Medulla oblongata (tissue), 1 donor: ENCODE data around the gene MMP17.
"Not testable (repeated sequence)": the region's sequence is repeated elsewhere in the genome, so short reads cannot be mapped to it uniquely, and the experiment has no call there.

Experiments used
- DNase-seq: peaks from one replicate; pipeline ENCODE4 v3.0.0-alpha.2; 2015; ENCODE audit errors: extremely low spot score

Gene MMP17

DNA sequence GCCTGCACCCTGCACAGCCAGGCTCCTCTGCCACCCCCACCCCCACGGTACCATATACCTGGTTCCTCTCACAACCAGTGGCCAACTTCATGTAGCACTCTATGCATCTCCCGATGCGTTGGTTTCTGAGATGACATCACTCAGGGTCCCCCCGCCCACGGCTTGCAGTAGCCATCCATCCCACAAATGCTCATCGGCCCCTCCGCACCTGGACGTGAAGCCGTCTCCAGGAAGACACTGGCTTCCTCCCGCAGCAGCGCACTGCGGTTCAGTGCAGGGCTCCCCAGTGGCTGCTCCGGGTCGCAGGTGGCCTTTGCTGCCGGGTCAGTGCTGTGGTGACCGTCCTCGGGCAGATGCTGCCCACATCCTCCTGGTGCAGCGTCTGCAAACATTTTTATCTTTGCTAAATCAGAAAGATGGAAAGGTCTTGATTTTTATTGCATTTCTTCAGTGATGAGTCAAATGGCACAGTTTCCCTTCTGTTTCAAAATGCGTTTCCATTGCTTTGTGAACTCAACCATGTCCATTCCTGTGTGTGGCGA, 27.5 kb upstream of the MMP17 start:
- DNase-seq = no peak

- DNase-seq = no peak
Measured at GRCh38 chr12:131801254-131801866, 26.8 kb upstream of the MMP17 start.

DNA sequence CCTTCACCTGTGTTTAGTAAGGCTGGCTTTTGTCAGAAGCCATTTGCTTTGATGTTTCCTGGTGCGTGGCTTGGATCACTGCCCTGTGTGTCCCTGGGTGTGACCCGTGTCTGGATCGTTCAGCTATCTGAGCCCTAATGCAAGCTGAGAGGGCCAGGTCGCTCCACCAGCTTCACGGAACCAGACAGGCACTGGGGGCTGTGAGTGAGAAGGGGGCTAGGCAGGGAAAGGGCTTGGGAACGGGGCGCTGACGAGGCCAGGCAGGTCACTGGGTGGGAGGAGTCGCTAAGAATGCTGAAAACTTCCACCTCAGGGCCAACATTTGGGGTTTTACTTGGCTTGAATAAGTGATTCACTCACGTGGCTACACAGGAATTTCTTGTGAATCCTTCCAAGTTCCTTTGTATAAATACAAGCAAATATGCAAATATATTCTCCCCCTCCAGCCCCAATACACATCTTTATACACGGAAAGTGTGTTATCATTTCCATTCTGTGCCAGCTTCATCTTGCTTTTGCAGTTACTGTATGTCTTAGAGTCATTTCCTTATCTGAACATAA, 24.2 kb upstream of the MMP17 start:
- DNase-seq = no peak

GRCh38 chr12:131805421-131805820, 22.8 kb upstream of the MMP17 start:
- DNase-seq = no peak

DNA sequence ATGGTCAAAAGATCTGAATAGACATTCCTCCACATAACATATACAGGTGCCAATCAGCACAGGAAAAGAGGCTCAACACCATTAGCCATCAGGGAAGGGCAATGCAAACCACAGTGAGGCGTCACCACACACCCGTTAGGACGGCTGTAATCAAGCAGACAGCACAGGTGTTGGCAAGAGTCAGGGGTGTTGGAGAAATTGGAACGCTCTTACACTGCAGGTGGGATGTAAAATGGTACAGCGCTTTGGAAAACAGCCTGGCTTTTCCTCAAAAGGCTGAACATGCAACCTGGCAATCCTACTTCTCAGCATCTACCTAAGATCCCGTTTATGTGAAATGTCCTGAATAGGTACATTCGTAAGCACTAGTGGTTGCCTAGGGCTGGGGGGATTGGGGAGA, 21.5 kb upstream of the MMP17 start:
- DNase-seq = no peak

- no peak for DNase-seq
Measured at GRCh38 chr12:131808744-131809371, 19.3 kb upstream of the MMP17 start.

GRCh38 chr12:131809476-131810254, 18.5 kb upstream of the MMP17 start:
- not testable (repeated sequence) for DNase-seq

- no peak for DNase-seq
Measured at GRCh38 chr12:131810726-131811125, 17.5 kb upstream of the MMP17 start.

- no peak for DNase-seq
Measured at GRCh38 chr12:131815131-131815530, 13.1 kb upstream of the MMP17 start.

GRCh38 chr12:131816495-131816894, 11.7 kb upstream of the MMP17 start:
- DNase-seq = no peak

DNA sequence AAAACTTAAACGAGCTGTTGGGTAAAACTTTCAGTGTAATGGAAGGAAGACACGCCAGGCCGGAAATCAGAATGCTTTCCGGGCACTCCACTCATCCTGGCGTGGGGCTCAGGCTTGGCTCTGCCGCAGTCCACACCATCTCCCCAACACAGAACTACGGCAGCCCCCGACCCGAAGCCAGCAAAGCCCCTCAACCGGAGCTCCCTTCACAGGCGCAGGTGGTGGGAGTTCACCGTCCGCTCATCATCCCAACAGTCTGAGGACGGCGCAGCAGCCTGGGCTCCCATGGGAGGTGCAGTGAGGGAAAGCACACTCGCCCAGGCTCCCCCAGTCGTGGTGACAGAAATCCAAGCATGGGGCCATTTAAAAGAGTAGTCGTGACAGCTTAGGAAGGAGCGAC, 11.0 kb upstream of the MMP17 start:
- DNase-seq = no peak

- DNase-seq = no peak
Measured at GRCh38 chr12:131818821-131819585, 9.2 kb upstream of the MMP17 start.

DNA sequence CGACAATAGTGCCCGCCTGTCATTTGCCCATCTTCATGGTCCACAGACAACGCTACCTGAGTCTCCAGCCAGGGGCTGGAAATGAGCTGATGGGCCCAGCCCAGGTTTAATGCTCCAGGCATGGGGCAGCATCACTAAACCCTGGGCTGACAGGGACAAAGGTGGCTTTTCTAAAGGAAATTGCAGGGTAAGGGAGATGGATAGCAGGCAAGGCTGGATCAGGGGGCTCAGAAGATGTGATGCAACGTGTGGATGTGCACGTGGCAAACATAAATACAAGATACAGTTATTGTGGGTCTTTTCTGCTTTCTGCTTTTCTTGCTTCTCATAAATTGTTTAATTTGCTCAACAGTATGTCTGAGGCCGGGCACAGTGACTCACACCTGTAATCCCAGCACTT, 3.7 kb upstream of the MMP17 start:
- DNase-seq = no peak

DNA sequence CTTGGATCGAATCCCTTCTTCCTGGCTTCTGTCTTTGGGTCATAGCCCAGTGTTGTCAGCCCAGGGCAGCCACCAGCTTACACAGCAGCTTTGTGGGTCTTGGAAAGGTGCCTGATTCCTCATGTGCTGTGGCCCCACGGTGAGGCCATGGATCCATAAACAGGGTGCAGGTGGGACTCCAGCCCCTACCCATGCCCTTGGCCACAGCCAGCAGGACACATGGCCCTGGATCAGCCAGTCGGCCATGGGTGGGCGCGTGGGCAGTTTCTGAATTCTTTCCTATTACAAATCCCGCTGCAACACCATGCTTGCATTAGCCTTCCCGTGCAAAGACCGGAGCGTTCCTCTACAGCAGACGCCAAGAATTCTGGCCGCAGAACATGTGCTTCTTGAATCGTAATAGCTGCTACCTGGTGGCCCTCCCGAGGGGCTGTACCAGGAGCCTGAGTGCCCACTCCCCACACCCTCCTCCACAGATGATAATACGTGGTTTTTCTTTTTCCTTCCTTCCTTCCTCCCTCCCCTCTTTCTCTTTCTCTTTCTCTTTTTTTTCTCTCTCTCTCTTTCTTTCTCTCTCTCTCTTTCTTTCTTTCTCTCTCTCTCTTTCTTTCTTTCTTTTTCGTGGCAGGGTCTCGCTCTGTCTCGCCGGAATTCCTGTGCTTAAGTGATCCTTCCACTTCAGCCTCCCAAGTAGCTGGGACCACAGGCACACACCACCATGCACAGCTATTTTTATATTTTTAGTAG, 2.9 kb upstream of the MMP17 start:
- DNase-seq = peak; percentile 41

GRCh38 chr12:131826097-131826928, 1.9 kb upstream of the MMP17 start:
- DNase-seq = no peak

- DNase-seq = no peak
Measured at GRCh38 chr12:131828671-131829355, 620 bp downstream of the MMP17 start.

GRCh38 chr12:131829356-131829747, 1.2 kb downstream of the MMP17 start:
- no peak for DNase-seq

GRCh38 chr12:131829791-131830334, 1.7 kb downstream of the MMP17 start:
- no peak for DNase-seq

GRCh38 chr12:131830335-131830913, 2.2 kb downstream of the MMP17 start:
- peak; percentile 72 for DNase-seq
